IMR-90 (cell line): Measurements from ENCODE around the gene CMTM1. TPM values are rescaled to one million over a fixed set of nuclear protein-coding genes. Genes with fewer than 3 reads are reported as not detected.

Experiments
- ATAC-seq: fragments of 200-7000 bp; cut with Tn5 transposase; 2 replicates; pipeline ENCODE4 v1.9.1; 2020; ENCODE audit warnings: low read depth, mild to moderate bottlenecking, moderate library complexity
- BruUV-seq: library from RNA; stranded (reverse); fragments of 400-500 nt; replicated peaks from 2 replicates; lab custom pipeline; 2021; lab: Mats Ljungman, UMichigan
- CTCF ChIA-PET: fragments of 300-600 bp; formaldehyde crosslinking; extraction: SDS; loops from one replicate; lab custom pipeline; 2021; ENCODE audit warnings: antibody characterized with exemption; lab: Yijun Ruan, JAX
- POLR2A ChIA-PET: fragments of 300-600 bp; sonication (Branson Sonifier 250); formaldehyde crosslinking; loops from one replicate; lab custom pipeline; 2022; ENCODE audit warnings: antibody characterized with exemption; ENCODE audit not compliant: unreplicated experiment; lab: Charles Lee
- DNase-seq: peaks from one replicate; pipeline ENCODE4 v3.0.0; 2013
- H2AFZ ChIP-seq: replicated peaks from 2 replicates; pipeline ENCODE3; 2013; ENCODE audit warnings: low read length, mild to moderate bottlenecking; ENCODE audit not compliant: poor library complexity
- H2AK5ac ChIP-seq: 2 replicates; pipeline ENCODE4 v1.6.1; 2013; ENCODE audit warnings: low read depth, low read length, inconsistent platforms
- H2AK9ac ChIP-seq: replicated peaks from 2 replicates; pipeline ENCODE3; 2013; ENCODE audit warnings: mild to moderate bottlenecking, low read depth, low read length, moderate library complexity; ENCODE audit not compliant: poor library complexity
- H2BK120ac ChIP-seq: 2 replicates; pipeline ENCODE4 v1.6.1; 2013; ENCODE audit warnings: low read depth, low read length, inconsistent platforms
- H2BK15ac ChIP-seq: 3 replicates; pipeline ENCODE4 v1.6.1; 2013; ENCODE audit warnings: low read depth, low read length, inconsistent platforms
- H2BK20ac ChIP-seq: 2 replicates; pipeline ENCODE4 v1.6.1; 2013; ENCODE audit warnings: low read depth, mild to moderate bottlenecking, inconsistent platforms, low read length, moderate library complexity
- H2BK5ac ChIP-seq: 2 replicates; pipeline ENCODE4 v1.6.1; 2013; ENCODE audit warnings: mild to moderate bottlenecking, low read depth, low read length, inconsistent platforms; ENCODE audit not compliant: poor library complexity, severe bottlenecking
- H3K14ac ChIP-seq: replicated peaks from 2 replicates; pipeline ENCODE4 v1.6.1; 2013; ENCODE audit warnings: low read depth, low read length, inconsistent platforms
- H3K18ac ChIP-seq: 2 replicates; pipeline ENCODE4 v1.6.1; 2013; ENCODE audit warnings: low read depth, low read length, control low read depth
- H3K23ac ChIP-seq: 2 replicates; pipeline ENCODE4 v1.6.1; 2013; ENCODE audit warnings: low read depth, low read length, inconsistent platforms
- H3K27ac ChIP-seq: 2 replicates; pipeline ENCODE4 v1.5.1; 2013; ENCODE audit warnings: mild to moderate bottlenecking, control low read depth, low read length; ENCODE audit not compliant: insufficient read depth
- H3K27me3 ChIP-seq: 2 replicates; pipeline ENCODE4 v1.6.1; 2013; ENCODE audit warnings: low read length; ENCODE audit not compliant: control insufficient read depth, insufficient read depth
- H3K36me3 ChIP-seq: 2 replicates; pipeline ENCODE4 v1.6.1; 2013; ENCODE audit warnings: low read length, mixed read lengths; ENCODE audit not compliant: control insufficient read depth, insufficient read depth
- H3K4ac ChIP-seq: 2 replicates; pipeline ENCODE4 v1.6.1; 2013; ENCODE audit warnings: low read depth, low read length, inconsistent platforms
- H3K4me1 ChIP-seq: 2 replicates; pipeline ENCODE4 v1.6.1; 2013; ENCODE audit warnings: low read length, mixed read lengths; ENCODE audit not compliant: control insufficient read depth, insufficient read depth
- H3K4me2 ChIP-seq: 2 replicates; pipeline ENCODE4 v1.6.1; 2013; ENCODE audit warnings: low read depth, mild to moderate bottlenecking, control low read depth, low read length, moderate library complexity
- H3K4me3 ChIP-seq: 2 replicates; pipeline ENCODE4 v1.5.1; 2013; ENCODE audit warnings: low read depth, mild to moderate bottlenecking, control low read depth, low read length, moderate library complexity; ENCODE audit not compliant: insufficient read depth
- H3K56ac ChIP-seq: 2 replicates; pipeline ENCODE4 v1.6.1; 2013; ENCODE audit warnings: low read length, inconsistent platforms; ENCODE audit not compliant: insufficient read depth; ENCODE audit errors: extremely low read depth
- H3K79me1 ChIP-seq, 2 experiments: 2 replicates each; pipeline ENCODE4 v1.6.1; 2013; ENCODE audit warnings: low read length in 2 of 2, inconsistent platforms in 1 of 2, low read depth in 1 of 2
- H3K9ac ChIP-seq: 2 replicates; pipeline ENCODE4 v1.6.1; 2013; ENCODE audit warnings: low read depth, low read length, control low read depth
- H3K9me1 ChIP-seq: 2 replicates; pipeline ENCODE4 v1.6.1; 2013; ENCODE audit warnings: low read length, inconsistent platforms; ENCODE audit not compliant: insufficient read depth
- H3K9me3 ChIP-seq: 2 replicates; pipeline ENCODE4 v1.6.1; 2013; ENCODE audit warnings: low read length; ENCODE audit not compliant: control insufficient read depth, insufficient read depth
- H4K20me1 ChIP-seq: 2 replicates; pipeline ENCODE4 v1.6.1; 2013; ENCODE audit warnings: low read length, inconsistent platforms; ENCODE audit not compliant: insufficient read depth
- H4K5ac ChIP-seq: 2 replicates; pipeline ENCODE4 v1.6.1; 2013; ENCODE audit warnings: mild to moderate bottlenecking, low read depth, low read length, control low read depth
- H4K8ac ChIP-seq, 2 experiments: 2 replicates each; pipeline ENCODE4 v1.6.1; 2013; ENCODE audit warnings: low read depth in 2 of 2, low read length in 2 of 2, control low read depth in 1 of 2, inconsistent platforms in 1 of 2
- H4K91ac ChIP-seq: 2 replicates; pipeline ENCODE4 v1.6.1; 2013; ENCODE audit warnings: low read depth, low read length, inconsistent platforms; ENCODE audit not compliant: insufficient read depth
- CEBPB ChIP-seq: IDR thresholded peaks from 2 replicates; pipeline ENCODE4 v1.6.1; 2012; ENCODE audit warnings: low read depth, low read length, improper control_type of control experiment
- NFE2L2 ChIP-seq: fragments of 150-350 bp; IDR thresholded peaks from 2 replicates; pipeline ENCODE4 v1.6.1; 2016; ENCODE audit warnings: low read depth, mild to moderate bottlenecking, low read length
- WGBS, 2 experiments: methylation state at CpG; one replicate each; pipeline versions ENCODE4 v1.1.5 to v1.1.7; 2013; ENCODE audit warnings: missing lambda C conversion rate in 2 of 2; ENCODE audit not compliant: insufficient read length in 1 of 2; ENCODE audit errors: extremely low coverage in 2 of 2; 5-methylcytosine and 5-hydroxymethylcytosine counted together
- dilution Hi-C: fragments of 300-500 bp; cut with HindIII; formaldehyde crosslinking; loops from one replicate; pipeline ENCODE4 v1.14.3; 2018; ENCODE audit warnings: low sequenced_read_pairs; ENCODE audit not compliant: unreplicated experiment
- in situ Hi-C: fragments of 300-500 bp; cut with MboI; formaldehyde crosslinking; loops from 3 replicates; pipeline ENCODE4 v1.14.3; 2019; ENCODE audit warnings: low sequenced_read_pairs, inconsistent platforms, mixed read lengths
- intact Hi-C: fragments of 100-400 bp; cut with micrococcal nuclease; formaldehyde crosslinking; loops from 2 replicates; pipeline ENCODE4 v1.10.0; 2022
- polyA plus RNA-seq, 3 experiments: library from polyadenylated mRNA; depleted of rRNA; stranded (reverse); fragments of >200 nt; gene quantifications; 2 replicates each; pipeline ENCODE4 v1.2.3, GENCODE V29; 2012; ENCODE audit warnings: low replicate concordance in 1 of 3
- total RNA-seq: library from RNA; depleted of rRNA; stranded (reverse); fragments of >200 nt; gene quantifications from 2 replicates; pipeline ENCODE4 v1.2.3, GENCODE V29; 2012

Gene CMTM1
- total and polyA plus RNA-seq, 2 of the 4 experiments (the other 2 are of a cell fraction), result 0.54 to 2.1 TPM

- ChIA-PET CTCF (interaction anchor here (0.6 to 1.2 kb wide), 3 partner anchors 11 to 31 kb away, joined by 3 to 4 read pairs (median 3); no protein-coding TSS in a partner anchor), POLR2A (no interaction called here)
- peak overlapping the region; percentile 38 for H2AK9ac ChIP-seq
- peak overlapping the region; percentile 22; the same call in 1 of the 2 replicates for H3K56ac ChIP-seq
- dilution Hi-C loops (no loop called here), intact Hi-C loops (no loop called here), in situ Hi-C loops (no loop called here)
- no TSS peak for BruUV-seq
- peak overlapping the region; percentile 8; the same call in 1 of the 2 replicates for H3K27ac ChIP-seq
- WGBS, 2 experiments, result no CpG with 5 or more reads among the region's 12 CpGs
- peak overlapping the region; percentile 54; the same call in 1 of the 2 replicates for H3K23ac ChIP-seq
- peak overlapping the region; percentile 75; the same call in 2 of the 3 replicates for H2BK15ac ChIP-seq
- peak overlapping the region; percentile 74 for H2BK120ac ChIP-seq
- peak overlapping the region; percentile 55 for H2AK5ac ChIP-seq
- peaks cover 9% of the 10 kb centered on the region; the same call in 1 of the 2 replicates for H4K20me1 ChIP-seq
- H3K4me2 ChIP-seq, result peak overlapping the region; percentile 21; the same call in 1 of the 2 replicates
- no peak overlapping the region for H3K9ac ChIP-seq
- H3K36me3 ChIP-seq, result no peaks in the 10 kb centered on the region
- H4K91ac ChIP-seq, result peak overlapping the region; percentile 72
- peak overlapping the region; percentile 72 for H4K5ac ChIP-seq
- TF ChIP-seq NFE2L2 (no peak), CEBPB (peak; percentile 53; the same call in 1 of the 2 replicates)
- H3K27me3 ChIP-seq, result no peaks in the 10 kb centered on the region
- H3K4ac ChIP-seq, result peak overlapping the region; percentile 75
- H2AFZ ChIP-seq, result no peak overlapping the region
- ATAC-seq, result no peak
- DNase-seq, result peak; percentile 65
- peak overlapping the region; percentile 16 to 78; a peak in 3 of 4 replicates for H4K8ac ChIP-seq
- H3K79me1 ChIP-seq, result 0 out of 4 replicates have a peak, but pooled peaks cover 0 to 6% of the 10 kb centered on the region in 2 experiments
- peak overlapping the region; percentile 33 for H3K18ac ChIP-seq
- H3K9me1 ChIP-seq, result peaks cover 27% of the 10 kb centered on the region
- peak overlapping the region; percentile 73 for H2BK5ac ChIP-seq
- H3K9me3 ChIP-seq, result no peaks in the 10 kb centered on the region
- H3K14ac ChIP-seq, result peak overlapping the region; percentile 63
- H2BK20ac ChIP-seq, result peak overlapping the region; percentile 86
- H3K4me1 ChIP-seq, result peaks cover 37% of the 10 kb centered on the region
- H3K4me3 ChIP-seq, result no peak overlapping the region
These were observed 53.5 kb downstream of the CMTM1 start for GRCh38 chr16:66619534-66620428.
